GM18519 (cell line): ENCODE data around the gene FEZF2.

Experiments
- ATAC-seq: cut with Tn5 transposase; IDR thresholded peaks from one replicate; pipeline ENCODE4 v1.9.1; 2021; ENCODE audit warnings: mild to moderate bottlenecking, moderate library complexity; ENCODE audit not compliant: unreplicated experiment, low FRiP score

Gene FEZF2

DNA sequence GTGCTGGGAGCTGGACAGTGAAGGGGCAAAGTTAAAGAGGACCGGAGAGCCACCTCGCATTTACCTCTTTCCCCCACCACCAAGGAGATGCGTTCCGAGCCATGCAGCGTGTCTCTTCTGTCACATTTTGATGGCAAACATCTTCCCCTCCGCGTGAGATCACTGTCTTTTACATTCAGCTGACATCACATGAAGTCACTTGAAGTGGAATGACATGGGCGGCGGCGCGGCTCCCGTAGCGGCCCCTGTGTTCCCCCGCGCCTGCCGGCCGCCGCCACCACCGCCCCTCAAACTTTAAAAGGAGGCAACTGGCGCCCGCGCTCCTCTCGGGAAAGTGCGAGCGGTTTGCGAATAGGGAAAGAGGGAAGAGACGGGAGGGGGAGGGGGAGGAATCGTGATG, at the start of gene FEZF2:
Gene FEZF2, minus strand, starts transcription at position 336 of the 400 bp plus-strand sequence. CDS start 682 bp downstream, outside the sequence.
- no peak for ATAC-seq

DNA sequence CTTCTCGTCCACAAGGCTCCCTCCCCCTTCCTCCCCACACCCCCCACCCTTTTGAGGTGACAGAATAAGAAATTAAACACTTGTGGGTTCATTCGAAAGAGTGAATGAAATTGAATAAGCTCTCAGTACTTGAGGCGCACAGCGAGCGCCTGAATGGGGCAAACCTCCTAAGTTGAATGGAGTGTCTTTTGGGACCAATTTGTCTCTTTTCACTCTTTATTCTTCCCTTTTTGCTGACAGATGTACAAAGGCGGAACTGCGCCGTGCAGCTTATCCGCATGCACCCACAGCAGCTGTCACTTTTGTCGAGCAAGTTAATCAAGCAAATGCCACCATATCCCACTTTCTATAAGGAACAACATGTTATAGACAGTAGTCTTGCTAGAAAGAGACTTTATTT, 47.9 kb upstream of the FEZF2 start:
- ATAC-seq, result no peak

DNA sequence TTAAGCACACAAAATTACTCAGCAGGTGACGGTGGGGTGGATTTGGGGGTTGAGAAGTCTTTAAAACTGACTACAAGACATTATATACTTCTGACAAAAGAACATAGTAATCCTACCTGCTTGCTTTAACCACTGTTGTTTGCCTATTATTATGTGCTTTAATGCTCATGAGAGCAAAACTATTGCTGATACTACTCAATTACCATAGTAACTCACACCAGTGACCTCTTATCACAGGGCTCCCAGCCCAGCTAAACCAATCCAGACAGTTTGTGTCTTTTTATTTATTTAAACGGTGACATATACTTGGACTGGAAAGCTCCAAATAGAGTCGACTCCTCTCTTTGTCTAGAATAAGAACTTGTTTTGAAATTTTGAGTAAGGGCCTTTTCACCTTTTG, 42.8 kb upstream of the FEZF2 start:
- no peak for ATAC-seq

DNA sequence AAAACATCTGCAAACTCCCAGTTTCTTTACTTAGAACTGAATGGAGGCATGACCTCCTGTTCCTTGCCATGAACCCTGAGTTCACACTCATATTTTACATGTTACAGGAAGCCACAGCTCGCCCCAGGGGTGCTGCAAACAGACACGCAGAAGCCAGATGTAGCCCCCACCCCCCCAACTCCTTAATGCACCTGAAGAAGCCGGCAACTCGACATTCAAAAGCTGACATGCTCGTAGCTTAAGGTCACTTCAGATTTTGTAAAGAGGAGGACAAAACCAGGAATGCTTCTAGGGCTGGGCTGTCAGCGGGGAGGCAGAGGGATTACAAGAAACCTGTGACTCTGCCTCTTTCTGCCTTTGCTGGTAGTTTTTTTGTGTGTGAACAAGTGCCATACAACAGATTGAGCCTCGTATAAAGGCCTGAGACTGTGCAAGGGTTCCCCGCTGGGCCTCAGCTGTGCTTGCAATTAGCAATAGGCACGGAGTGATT, 42.0 kb upstream of the FEZF2 start:
- ATAC-seq, result no peak

GRCh38 chr3:62414786-62415185, 41.4 kb upstream of the FEZF2 start:
- no peak for ATAC-seq

GRCh38 chr3:62413687-62414086, 40.3 kb upstream of the FEZF2 start:
- no peak for ATAC-seq

DNA sequence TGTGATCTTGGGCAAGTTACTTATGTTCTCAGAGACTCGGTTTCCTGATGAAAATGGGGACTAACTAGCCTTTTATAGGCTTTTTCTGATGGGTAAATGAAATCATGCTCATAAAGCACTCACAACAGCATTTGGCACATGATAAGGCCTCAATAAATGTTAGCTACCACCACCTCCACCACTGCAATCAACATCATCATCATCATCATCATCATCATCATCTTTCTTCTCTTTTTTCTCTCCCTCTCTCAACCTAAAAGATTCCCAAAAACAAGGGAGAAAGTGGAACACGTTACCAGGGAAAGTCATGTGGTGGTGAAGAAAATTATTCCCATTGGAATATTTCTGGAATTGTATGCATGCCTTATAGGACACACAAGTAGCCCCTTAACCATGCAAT, 33.6 kb upstream of the FEZF2 start:
- no peak for ATAC-seq

DNA sequence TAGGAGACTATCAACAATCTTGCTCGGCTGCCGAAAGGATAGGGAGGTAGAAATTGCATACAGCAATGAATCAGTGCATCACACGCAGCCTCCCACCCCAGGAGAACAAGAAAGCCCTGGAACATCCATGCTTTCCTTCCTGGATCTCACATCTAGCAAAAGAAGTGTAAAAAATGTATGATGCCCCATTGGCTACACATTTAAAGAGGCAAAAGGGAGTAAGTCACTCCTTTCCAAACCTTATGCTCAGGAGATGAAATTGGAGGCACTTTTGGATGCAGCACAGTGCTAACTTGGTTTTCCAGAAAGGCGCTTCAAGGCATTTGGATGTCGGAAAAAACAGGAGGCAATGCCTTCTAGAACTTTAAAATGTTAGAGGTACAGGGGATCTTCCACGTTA, 32.2 kb upstream of the FEZF2 start:
- ATAC-seq, result no peak

DNA sequence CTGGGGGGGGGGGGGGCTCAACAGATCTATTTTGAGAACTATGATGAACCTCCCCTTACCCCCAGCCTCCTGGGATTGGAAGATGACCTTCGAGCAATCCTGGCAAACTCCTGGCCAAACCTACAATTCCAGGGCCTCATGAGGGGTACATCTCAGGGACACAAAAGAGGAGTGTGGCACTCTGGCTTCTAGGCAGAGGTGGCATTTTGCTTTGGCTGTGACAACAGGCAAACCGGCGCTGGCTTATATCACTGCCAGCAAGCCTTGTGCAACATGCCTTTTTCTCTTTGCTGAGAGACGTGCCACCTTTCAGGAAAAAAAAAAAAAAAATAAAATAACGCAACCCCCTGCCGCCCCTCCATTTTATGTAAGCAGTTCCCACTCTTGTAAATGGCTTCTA, 31.8 kb upstream of the FEZF2 start:
- no peak for ATAC-seq

DNA sequence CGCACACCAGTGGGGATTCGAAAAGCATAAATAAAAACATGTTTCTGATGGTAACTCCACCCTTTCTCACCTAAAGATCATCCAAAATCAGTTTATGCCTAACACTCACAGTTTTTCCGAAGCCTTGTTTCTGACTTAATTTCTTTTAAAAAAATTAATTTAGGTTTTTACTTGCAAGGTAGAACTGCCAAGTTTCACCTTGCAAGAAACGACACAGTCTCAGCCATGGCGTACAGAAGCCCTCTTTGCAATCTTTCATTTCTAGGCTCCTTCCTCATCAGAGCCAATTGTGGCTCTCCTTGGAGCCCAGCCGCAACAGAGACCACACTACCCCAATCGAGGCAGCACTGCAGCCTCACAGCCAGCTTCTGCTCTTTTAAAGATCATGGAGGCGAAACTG, 31.0 kb upstream of the FEZF2 start:
- no peak for ATAC-seq

GRCh38 chr3:62403765-62404164, 30.4 kb upstream of the FEZF2 start:
- no peak for ATAC-seq

DNA sequence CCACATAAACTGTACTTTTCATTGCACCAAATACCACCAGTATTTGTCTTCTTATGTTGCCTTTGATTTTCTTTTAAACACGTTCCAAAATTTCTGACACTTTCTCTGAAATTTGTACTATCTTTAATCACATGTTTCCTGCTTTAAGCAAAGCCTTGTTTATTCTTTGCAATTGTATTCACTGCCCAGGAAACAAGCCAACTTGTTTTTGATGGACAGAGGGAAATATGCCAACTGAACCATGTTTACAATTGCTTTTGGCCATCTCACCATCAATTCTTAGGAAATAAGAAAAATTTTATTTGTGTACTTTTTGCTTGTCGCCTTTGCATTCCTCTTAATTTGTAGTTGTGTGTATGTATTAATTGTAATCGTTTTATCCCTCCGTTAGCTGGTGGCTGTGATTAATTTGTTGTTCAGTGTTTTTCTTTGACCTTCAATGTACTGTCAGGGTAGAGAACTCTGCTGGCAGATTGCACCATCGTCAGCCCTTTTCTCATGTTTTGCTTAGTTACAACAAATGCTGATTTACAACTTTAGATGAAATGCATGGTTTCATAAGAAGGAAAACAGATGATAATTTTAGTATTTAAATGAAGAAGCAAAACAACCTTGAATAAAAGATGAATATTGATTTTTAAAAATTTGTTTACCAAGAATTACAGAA, 19.4 kb upstream of the FEZF2 start:
- ATAC-seq, result no peak

DNA sequence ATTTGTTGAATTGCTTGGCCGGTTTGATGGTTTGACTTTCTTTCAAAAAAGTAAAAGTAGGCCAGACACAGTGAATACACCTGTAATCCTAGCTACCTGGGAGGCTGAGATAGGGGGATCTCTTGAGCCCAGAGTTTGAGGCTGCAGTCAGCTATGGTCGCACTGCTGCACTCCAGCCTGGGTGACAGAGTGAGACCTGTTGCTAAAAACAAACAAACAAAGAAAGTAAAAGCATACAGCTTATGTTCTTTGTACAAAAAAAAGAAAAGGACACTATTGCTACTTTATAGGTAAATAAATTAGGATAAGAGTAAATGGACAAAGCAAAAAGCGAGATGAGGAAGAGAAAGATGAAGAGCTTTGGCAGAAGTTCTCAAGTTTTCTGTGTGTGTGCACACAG, 13.9 kb upstream of the FEZF2 start:
- no peak for ATAC-seq

DNA sequence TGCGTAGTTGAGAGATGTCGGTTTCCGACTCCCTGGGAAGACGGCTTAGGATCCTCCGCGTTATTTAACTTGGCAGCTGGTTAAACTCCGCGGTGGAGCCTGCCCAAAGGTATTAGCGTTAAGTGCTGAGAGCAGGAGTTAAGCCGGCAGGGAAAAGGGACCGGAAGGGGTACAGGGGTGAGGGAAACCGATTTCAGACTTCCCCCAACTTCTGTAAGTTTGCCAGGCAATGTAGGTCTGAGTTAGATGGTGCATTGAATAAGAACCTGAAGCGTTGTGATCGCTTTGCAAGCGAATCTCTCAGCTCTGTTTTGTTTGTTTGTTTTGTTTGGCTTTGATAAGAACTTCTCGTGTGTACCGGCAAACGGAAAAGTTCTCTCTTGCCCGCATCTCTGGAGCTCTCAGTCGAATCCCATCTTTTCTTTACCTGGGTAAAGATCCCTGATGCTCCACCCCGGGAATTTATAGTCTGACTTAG, 6.0 kb upstream of the FEZF2 start:
- no peak for ATAC-seq

DNA sequence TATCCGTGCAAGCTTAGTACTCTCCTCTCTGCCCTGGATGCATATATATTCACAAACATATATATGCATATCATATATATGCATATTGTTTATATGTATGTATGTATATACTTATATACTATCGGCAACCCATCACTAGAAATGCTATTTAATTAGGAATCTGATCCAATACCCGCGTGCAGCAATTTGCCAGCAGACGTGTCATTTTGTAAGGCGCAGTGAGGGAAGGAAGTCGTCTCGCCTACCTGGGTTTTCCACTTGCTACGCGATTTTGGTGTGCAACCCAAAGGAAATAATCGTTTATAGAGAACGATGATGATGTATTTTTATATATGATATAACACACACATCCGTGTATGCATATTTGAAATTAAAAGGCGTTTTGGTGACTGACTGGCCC, 5.6 kb upstream of the FEZF2 start:
- no peak for ATAC-seq

DNA sequence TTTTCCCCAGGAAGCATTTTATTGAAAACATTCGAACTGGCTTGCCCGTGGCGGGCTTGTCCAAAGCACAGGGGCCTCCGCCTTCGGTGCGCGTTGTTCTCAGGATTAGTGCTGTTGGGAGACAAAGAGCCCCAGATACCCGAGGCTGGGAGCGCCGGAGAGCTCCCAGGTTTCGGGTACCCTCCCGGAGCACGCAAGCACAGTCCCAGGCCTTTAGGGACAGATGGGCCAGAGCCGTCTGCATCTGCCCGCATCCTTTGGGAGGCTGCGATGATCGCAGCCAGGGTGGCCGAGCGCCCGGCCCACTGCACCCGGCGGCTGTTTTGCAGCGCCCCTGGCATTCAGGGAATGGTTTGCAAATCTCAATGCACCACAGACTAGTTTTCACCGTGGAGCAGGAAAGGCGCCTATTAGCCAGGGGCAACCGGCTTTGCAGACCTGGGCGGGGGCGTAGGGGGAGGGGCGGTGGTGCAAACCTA, 5.0 kb upstream of the FEZF2 start:
- no peak for ATAC-seq

GRCh38 chr3:62376906-62377877, 3.8 kb upstream of the FEZF2 start:
- ATAC-seq, result no peak

- ATAC-seq, result no peak
Observed at GRCh38 chr3:62376454-62376720, 3.0 kb upstream of the FEZF2 start.

- ATAC-seq, result no peak
Observed at GRCh38 chr3:62375655-62376453, 2.5 kb upstream of the FEZF2 start.

- ATAC-seq, result no peak
Observed at GRCh38 chr3:62374341-62375218, 1.2 kb upstream of the FEZF2 start.
